Esophagus muscularis mucosa (tissue), 4 donors: ENCODE results near the gene PREX1.

Source experiments
- EP300 ChIP-seq: sonication (generic); formaldehyde crosslinking; IDR thresholded peaks from one replicate; pipeline ENCODE4 v1.6.1; 2017; ENCODE audit warnings: antibody characterized with exemption
- POLR2AphosphoS5 ChIP-seq, 2 donors: sonication (generic); formaldehyde crosslinking; IDR thresholded peaks; one replicate each; pipeline ENCODE4 v1.6.1; 2017; ENCODE audit warnings: antibody characterized with exemption in 2 of 2
- TF ChIP-seq, protein P1 (sequence below), 3 experiments: fragments of 200-600 bp in 2 of 3; fragments of 450-650 bp in 1 of 3; sonication (generic) in 2 of 3; IDR thresholded peaks; one replicate each; pipeline ENCODE4 v1.5.1; 2017 to 2019; ENCODE audit warnings: antibody characterized with exemption in 3 of 3, mild to moderate bottlenecking in 2 of 3, moderate library complexity in 1 of 3

DNA sequence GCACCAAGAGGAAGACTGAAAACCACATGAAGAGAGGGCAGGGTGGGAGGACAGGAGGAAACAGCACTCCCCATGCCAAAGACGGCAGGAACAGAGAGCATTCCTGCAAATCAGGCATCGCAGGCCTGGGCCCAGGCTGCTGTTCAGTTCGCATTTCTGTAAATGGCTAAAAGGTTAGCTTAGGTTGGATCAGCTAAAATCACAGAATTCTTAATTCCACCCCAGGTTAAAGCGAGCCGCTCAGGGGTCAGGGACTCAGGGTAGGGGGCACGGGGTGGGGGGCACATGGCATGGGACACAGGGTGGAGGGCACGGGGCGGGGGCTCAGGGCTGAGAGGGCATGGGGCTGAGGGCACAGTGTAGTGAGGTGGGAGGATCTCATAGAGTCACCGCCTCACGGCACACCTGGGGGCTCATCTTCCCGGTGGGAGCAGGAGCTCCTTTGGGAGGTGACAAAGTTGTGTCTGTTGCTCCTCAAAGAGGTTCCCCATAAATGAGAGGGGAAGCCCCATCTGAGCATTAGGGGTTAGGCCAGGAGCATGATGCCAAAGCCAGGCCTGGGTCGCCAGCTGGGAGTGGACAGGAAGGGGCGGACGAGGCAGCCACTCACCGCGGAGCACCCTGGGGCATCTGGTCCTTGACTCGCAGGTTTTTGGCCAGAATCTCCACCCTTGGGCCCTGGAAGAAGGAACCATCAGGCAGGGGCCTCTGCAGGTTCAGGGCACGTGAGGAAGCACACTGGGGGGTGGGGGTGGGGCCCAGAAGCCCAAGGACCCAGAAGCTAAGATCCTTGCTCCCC is 200.7 kb downstream of the PREX1 start:
- TF ChIP-seq, protein P1, sequence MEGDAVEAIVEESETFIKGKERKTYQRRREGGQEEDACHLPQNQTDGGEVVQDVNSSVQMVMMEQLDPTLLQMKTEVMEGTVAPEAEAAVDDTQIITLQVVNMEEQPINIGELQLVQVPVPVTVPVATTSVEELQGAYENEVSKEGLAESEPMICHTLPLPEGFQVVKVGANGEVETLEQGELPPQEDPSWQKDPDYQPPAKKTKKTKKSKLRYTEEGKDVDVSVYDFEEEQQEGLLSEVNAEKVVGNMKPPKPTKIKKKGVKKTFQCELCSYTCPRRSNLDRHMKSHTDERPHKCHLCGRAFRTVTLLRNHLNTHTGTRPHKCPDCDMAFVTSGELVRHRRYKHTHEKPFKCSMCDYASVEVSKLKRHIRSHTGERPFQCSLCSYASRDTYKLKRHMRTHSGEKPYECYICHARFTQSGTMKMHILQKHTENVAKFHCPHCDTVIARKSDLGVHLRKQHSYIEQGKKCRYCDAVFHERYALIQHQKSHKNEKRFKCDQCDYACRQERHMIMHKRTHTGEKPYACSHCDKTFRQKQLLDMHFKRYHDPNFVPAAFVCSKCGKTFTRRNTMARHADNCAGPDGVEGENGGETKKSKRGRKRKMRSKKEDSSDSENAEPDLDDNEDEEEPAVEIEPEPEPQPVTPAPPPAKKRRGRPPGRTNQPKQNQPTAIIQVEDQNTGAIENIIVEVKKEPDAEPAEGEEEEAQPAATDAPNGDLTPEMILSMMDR (IDR thresholded peaks at IDR 0.05), result no peak
- TF ChIP-seq POLR2AphosphoS5 (IDR thresholded peaks at IDR 0.05), result no peak
- no peak for TF ChIP-seq EP300
